HG03103 (cell line): ENCODE measurements around the gene RAMAC.
"Not testable (repeated sequence)": the region's sequence is repeated elsewhere in the genome, so short reads cannot be mapped to it uniquely, and the experiment has no call there.

Source experiments
- ATAC-seq: cut with Tn5 transposase; IDR thresholded peaks from one replicate; pipeline ENCODE4 v1.9.1; 2021; ENCODE audit warnings: low read depth; ENCODE audit not compliant: unreplicated experiment

Gene RAMAC

DNA sequence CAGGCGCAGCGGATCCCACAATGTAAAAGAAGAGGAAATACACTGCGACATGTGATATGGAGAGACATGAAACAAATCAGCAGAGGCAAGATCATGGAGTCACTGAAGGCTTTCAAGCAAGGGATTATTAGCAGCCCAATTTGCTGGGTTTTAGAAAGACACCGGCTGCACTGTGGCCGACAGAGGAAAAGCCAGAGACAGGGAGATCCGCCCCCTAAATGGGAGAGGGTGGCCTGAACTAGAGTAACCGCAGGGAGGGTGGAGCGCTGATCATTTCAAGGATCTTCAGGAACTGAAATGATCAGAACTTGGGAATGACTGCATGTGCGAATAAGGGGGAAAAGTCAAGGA is 26.0 kb downstream of the RAMAC start:
- ATAC-seq: no peak

- no peak for ATAC-seq
Measured at GRCh38 chr15:83012636-83013035, 26.6 kb downstream of the RAMAC start.

GRCh38 chr15:83014205-83014653 is 28.2 kb downstream of the RAMAC start:
- ATAC-seq: no peak

DNA sequence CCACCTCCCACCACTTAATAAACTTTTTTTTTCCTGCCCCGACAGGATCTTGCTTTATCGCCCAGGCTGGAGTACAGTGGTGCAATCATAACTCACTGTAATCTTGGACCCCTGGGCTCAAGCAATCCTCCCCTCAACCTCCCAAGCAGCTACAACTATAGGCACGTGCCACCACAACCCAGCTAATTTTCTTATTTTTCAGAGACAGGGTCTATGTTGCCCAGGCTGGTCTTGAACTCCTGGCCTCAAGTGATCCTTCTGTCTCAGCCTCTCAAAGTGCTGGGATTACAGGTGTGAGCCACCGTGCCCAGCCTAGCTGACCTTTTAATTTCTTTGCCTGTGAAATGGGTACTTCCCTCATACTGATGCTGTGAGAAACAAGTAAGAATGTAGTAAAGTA is 29.4 kb downstream of the RAMAC start:
- no peak for ATAC-seq

DNA sequence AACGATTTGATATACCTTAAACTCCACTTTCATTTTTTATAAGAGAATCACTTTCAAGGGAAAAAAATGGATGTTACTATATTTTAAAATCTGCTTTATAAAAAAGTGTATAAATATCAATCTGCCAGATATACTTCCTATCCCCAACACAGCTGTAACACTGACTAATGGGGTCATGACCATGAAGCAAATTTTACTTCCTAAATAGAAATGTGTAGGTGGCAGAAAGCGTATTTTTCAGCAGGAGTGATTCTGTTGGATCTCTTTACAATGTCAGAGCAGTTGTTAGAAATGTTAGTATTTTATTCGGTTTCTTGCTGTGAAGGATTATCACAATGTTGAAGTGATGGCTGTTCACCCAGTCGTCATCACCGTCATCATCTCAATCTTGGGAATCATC is 30.9 kb downstream of the RAMAC start:
- no peak for ATAC-seq

DNA sequence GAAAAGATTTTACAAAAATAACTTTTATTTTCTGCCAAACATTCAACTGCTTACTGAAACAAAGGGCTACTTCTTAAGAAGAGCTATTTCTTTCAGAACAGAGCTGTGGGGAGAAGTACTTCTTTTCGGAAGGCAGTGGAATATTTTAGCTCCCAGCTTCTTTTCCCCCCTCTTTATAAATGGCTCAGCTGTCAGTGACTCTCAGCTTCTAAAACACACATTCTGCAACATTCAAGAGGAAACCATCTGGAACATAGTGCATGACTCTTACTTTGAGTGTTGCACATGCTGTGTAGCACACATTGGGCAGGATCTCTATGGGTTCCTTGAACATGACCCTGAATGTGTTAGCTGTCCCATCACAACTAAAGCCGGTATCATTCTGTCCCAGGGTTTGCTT is 32.4 kb downstream of the RAMAC start:
- ATAC-seq: no peak

DNA sequence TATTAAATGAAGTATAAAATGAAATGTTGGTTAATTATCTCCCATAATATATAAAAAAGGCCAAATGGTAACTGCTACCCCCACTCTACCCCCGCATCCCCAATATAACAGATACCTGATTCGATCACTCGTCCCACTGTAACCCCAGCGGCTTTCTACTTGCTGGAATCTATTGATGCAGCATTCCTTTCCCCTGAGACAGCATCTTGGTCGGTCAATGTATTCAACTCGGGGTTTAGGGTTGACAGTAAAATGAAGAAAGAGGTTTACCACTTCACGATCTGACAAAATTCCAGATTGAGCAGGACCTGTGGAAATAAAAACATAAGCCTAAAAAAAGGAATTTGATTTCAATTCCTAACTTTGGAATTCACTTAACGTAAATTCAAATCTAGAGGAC is 44.0 kb downstream of the RAMAC start:
- ATAC-seq: no peak

GRCh38 chr15:83031234-83031633 is 45.2 kb downstream of the RAMAC start:
- not testable (repeated sequence) for ATAC-seq

- no peak for ATAC-seq
Measured at GRCh38 chr15:83036253-83036652, 50.2 kb downstream of the RAMAC start.

GRCh38 chr15:83039206-83039605 is 53.2 kb downstream of the RAMAC start:
- ATAC-seq: no peak
